Measurements from ENCODE around the gene SH3GL3.

Gene SH3GL3

GRCh38 chr15:83446417-83446816 is 724 bp upstream of the SH3GL3 start:
- no peaks in the 10 kb centered on the region for H3K4me1 ChIP-seq (ENCODE audit: insufficient read depth, low read length, severe bottlenecking)
- no peaks in the 10 kb centered on the region for H3K27me3 ChIP-seq (ENCODE audit: insufficient read depth, low read length)
- H3K79me2 ChIP-seq (ENCODE audit: insufficient read depth, low read length), result no peaks in the 10 kb centered on the region
- H3K9ac ChIP-seq (ENCODE audit: low read length), result no peak overlapping the region
- no peaks in the 10 kb centered on the region for H3F3A ChIP-seq (ENCODE audit: insufficient read depth, low read length)
- no peaks in the 10 kb centered on the region for H3K36me3 ChIP-seq (ENCODE audit: insufficient read depth, low read length)
- H2AFZ ChIP-seq (ENCODE audit: low read length), result no peak overlapping the region
- no peaks in the 10 kb centered on the region for H3K9me3 ChIP-seq (ENCODE audit: low read length)
- no peak overlapping the region for H3K27ac ChIP-seq (ENCODE audit: low read depth, low read length, poor library complexity, severe bottlenecking)
- TF ChIP-seq CTCF (IDR thresholded peaks at IDR 0.05; ENCODE audit: low read length), result no peak
- no peak for TF ChIP-seq EZH2 (IDR thresholded peaks at IDR 0.05; ENCODE audit: borderline replicate concordance, low read length)
- no peaks in the 10 kb centered on the region for H3K9me2 ChIP-seq (ENCODE audit: low read depth, low read length)
- H3K4me2 ChIP-seq (ENCODE audit: low read length), result no peak overlapping the region
- H4K20me1 ChIP-seq (ENCODE audit: insufficient read depth, low read length), result no peaks in the 10 kb centered on the region
- no peak overlapping the region for H3K4me3 ChIP-seq (ENCODE audit: low read depth, low read length, poor library complexity, severe bottlenecking)

GRCh38 chr15:83449250-83449671 is 2.1 kb downstream of the SH3GL3 start:
- H3K4me3 ChIP-seq (ENCODE audit: low read depth, low read length, poor library complexity, severe bottlenecking), result no peak overlapping the region

GRCh38 chr15:83449937-83450506 is 2.9 kb downstream of the SH3GL3 start:
- no peak overlapping the region for H3K4me2 ChIP-seq (ENCODE audit: low read length)
- no peak overlapping the region for H3K27ac ChIP-seq (ENCODE audit: low read depth, low read length, poor library complexity, severe bottlenecking)
- no peaks in the 10 kb centered on the region for H3K79me2 ChIP-seq (ENCODE audit: insufficient read depth, low read length)
- H3K9me3 ChIP-seq (ENCODE audit: low read length), result no peaks in the 10 kb centered on the region
- no peak overlapping the region for H2AFZ ChIP-seq (ENCODE audit: low read length)
- H3K9me2 ChIP-seq (ENCODE audit: low read depth, low read length), result no peaks in the 10 kb centered on the region
- no peaks in the 10 kb centered on the region for H3K27me3 ChIP-seq (ENCODE audit: insufficient read depth, low read length)
- no peaks in the 10 kb centered on the region for H4K20me1 ChIP-seq (ENCODE audit: insufficient read depth, low read length)
- H3K9ac ChIP-seq (ENCODE audit: low read length), result no peak overlapping the region
- H3F3A ChIP-seq (ENCODE audit: insufficient read depth, low read length), result no peaks in the 10 kb centered on the region
- no peak overlapping the region for H3K4me3 ChIP-seq (ENCODE audit: low read depth, low read length, poor library complexity, severe bottlenecking)
- H3K36me3 ChIP-seq (ENCODE audit: insufficient read depth, low read length), result no peaks in the 10 kb centered on the region
- TF ChIP-seq EZH2 (IDR thresholded peaks at IDR 0.05; ENCODE audit: borderline replicate concordance, low read length), result no peak
- TF ChIP-seq CTCF (IDR thresholded peaks at IDR 0.05; ENCODE audit: low read length), result no peak
- H3K4me1 ChIP-seq (ENCODE audit: insufficient read depth, low read length, severe bottlenecking), result no peaks in the 10 kb centered on the region

More at GRCh38 chr15:83449250-83449671, 2.1 kb downstream of the SH3GL3 start:
- Histone ChIP-seq H3K79me2 (ENCODE audit: insufficient read depth, low read length) (no peaks in the 10 kb centered on the region), H3F3A (ENCODE audit: insufficient read depth, low read length) (no peaks in the 10 kb centered on the region), H3K27me3 (ENCODE audit: insufficient read depth, low read length) (no peaks in the 10 kb centered on the region), H3K9me3 (ENCODE audit: low read length) (no peaks in the 10 kb centered on the region), H3K4me1 (ENCODE audit: insufficient read depth, low read length, severe bottlenecking) (no peaks in the 10 kb centered on the region), H3K9ac (ENCODE audit: low read length) (no peak overlapping the region), H3K4me2 (ENCODE audit: low read length) (no peak overlapping the region), H2AFZ (ENCODE audit: low read length) (no peak overlapping the region), H3K36me3 (ENCODE audit: insufficient read depth, low read length) (no peaks in the 10 kb centered on the region), H3K27ac (ENCODE audit: low read depth, low read length, poor library complexity, severe bottlenecking) (no peak overlapping the region), H3K9me2 (ENCODE audit: low read depth, low read length) (no peaks in the 10 kb centered on the region), H4K20me1 (ENCODE audit: insufficient read depth, low read length) (no peaks in the 10 kb centered on the region)
- TF ChIP-seq CTCF (IDR thresholded peaks at IDR 0.05; ENCODE audit: low read length) (no peak), EZH2 (IDR thresholded peaks at IDR 0.05; ENCODE audit: borderline replicate concordance, low read length) (no peak)
